HG03439 (cell line): ENCODE measurements around the gene SLC25A29.
A peak's percentile ranks its signal among the peaks of the same experiment; 100 is the strongest.
"Not testable (repeated sequence)": the region's sequence is repeated elsewhere in the genome, so short reads cannot be mapped to it uniquely, and the experiment has no call there.

Experiments
- ATAC-seq: cut with Tn5 transposase; IDR thresholded peaks from one replicate; pipeline ENCODE4 v1.9.1; 2021; ENCODE audit warnings: mild to moderate bottlenecking, moderate library complexity; ENCODE audit not compliant: unreplicated experiment

SLC25A29 gene

GRCh38 chr14:100306101-100306997 lies at the start of gene SLC25A29:
SLC25A29 (minus strand) TSS chr14:100306444; CDS start chr14:100306232, 212 bp downstream.
- ATAC-seq = peak; percentile 83

- ATAC-seq = no peak
Observed at GRCh38 chr14:100350986-100351385, 44.7 kb upstream of the SLC25A29 start.

- no peak for ATAC-seq
Observed at GRCh38 chr14:100350276-100350926, 44.2 kb upstream of the SLC25A29 start.

GRCh38 chr14:100348784-100349685 lies 42.8 kb upstream of the SLC25A29 start:
- no peak for ATAC-seq

- no peak for ATAC-seq
Observed at GRCh38 chr14:100348253-100348729, 42.0 kb upstream of the SLC25A29 start.

- no peak for ATAC-seq
Observed at GRCh38 chr14:100346306-100347091, 40.3 kb upstream of the SLC25A29 start.

- ATAC-seq = no peak
Observed at GRCh38 chr14:100345711-100346110, 39.5 kb upstream of the SLC25A29 start.

- not testable (repeated sequence) for ATAC-seq
Observed at GRCh38 chr14:100344657-100345056, 38.4 kb upstream of the SLC25A29 start.

- not testable (repeated sequence) for ATAC-seq
Observed at GRCh38 chr14:100342826-100343225, 36.6 kb upstream of the SLC25A29 start.

- ATAC-seq = no peak
Observed at GRCh38 chr14:100342195-100342594, 36.0 kb upstream of the SLC25A29 start.

- no peak for ATAC-seq
Observed at GRCh38 chr14:100341301-100342031, 35.2 kb upstream of the SLC25A29 start.

GRCh38 chr14:100340423-100340813 lies 34.2 kb upstream of the SLC25A29 start:
- ATAC-seq = no peak

GRCh38 chr14:100339766-100340422 lies 33.6 kb upstream of the SLC25A29 start:
- no peak for ATAC-seq

GRCh38 chr14:100336618-100337530 lies 30.6 kb upstream of the SLC25A29 start:
- ATAC-seq = no peak

- ATAC-seq = no peak
Observed at GRCh38 chr14:100334904-100335303, 28.7 kb upstream of the SLC25A29 start.

GRCh38 chr14:100333827-100334226 lies 27.6 kb upstream of the SLC25A29 start:
- ATAC-seq = no peak

- no peak for ATAC-seq
Observed at GRCh38 chr14:100333311-100333710, 27.1 kb upstream of the SLC25A29 start.

- ATAC-seq = peak; percentile 53
Observed at GRCh38 chr14:100332797-100333196, 26.6 kb upstream of the SLC25A29 start.
